Testis (tissue), 2 donors: Measurements from ENCODE around the gene PPP1R2C.

Source experiments
- CTCF ChIP-seq, 3 experiments: fragments of 450-650 bp in 2 of 3; fragments of 200-600 bp in 1 of 3; sonication (generic) in 1 of 3; IDR thresholded peaks; one replicate each; pipeline ENCODE4 v1.5.1; 2016 to 2019; ENCODE audit warnings: antibody characterized with exemption in 3 of 3, mild to moderate bottlenecking in 2 of 3, moderate library complexity in 1 of 3
- POLR2A ChIP-seq: fragments of 450-650 bp; IDR thresholded peaks from one replicate; pipeline ENCODE4 v1.6.1; 2017; ENCODE audit warnings: antibody characterized with exemption, mild to moderate bottlenecking, moderate library complexity

GRCh38 chrX:42771506-42772335 is 6.2 kb downstream of the PPP1R2C start:
- no peak for TF ChIP-seq POLR2A
- no peak for TF ChIP-seq CTCF (IDR thresholded peaks at IDR 0.05)
